NCI-H1436 (cell line): ENCODE data around the gene GIPR.
"Not testable (repeated sequence)": the region's sequence is repeated elsewhere in the genome, so short reads cannot be mapped to it uniquely, and the experiment has no call there.

Experiments
- DNase-seq: peaks from one replicate; lab custom pipeline; 2025; lab: John Stamatoyannopoulos, UW

GIPR gene

GRCh38 chr19:45692187-45693105 is 24.4 kb downstream of the GIPR start, which contains the start of gene QPCTL:
TSS of gene QPCTL (plus strand) at chr19:45692666. CDS start at chr19:45692704, 38 bp downstream.
- peak; percentile 99 for DNase-seq

GRCh38 chr19:45693106-45693788 is 25.2 kb downstream of the GIPR start:
- DNase-seq = peak; percentile 64

- DNase-seq = no peak
These were observed 33.7 kb downstream of the GIPR start for GRCh38 chr19:45701676-45702075.

- no peak for DNase-seq
These were observed 37.1 kb downstream of the GIPR start for GRCh38 chr19:45705115-45705514.

- DNase-seq = no peak
These were observed 37.8 kb downstream of the GIPR start for GRCh38 chr19:45705710-45706415.

GRCh38 chr19:45710356-45711130 is 42.5 kb downstream of the GIPR start:
- DNase-seq = no peak

- no peak for DNase-seq
These were observed 44.1 kb downstream of the GIPR start for GRCh38 chr19:45711851-45712698.

- no peak for DNase-seq
These were observed 44.7 kb downstream of the GIPR start for GRCh38 chr19:45712699-45713067.

GRCh38 chr19:45713141-45713540 is 45.1 kb downstream of the GIPR start:
- DNase-seq = no peak

- DNase-seq = no peak
These were observed 47.1 kb downstream of the GIPR start for GRCh38 chr19:45715139-45715538.

GRCh38 chr19:45716359-45717130 is 48.5 kb downstream of the GIPR start:
- DNase-seq = no peak

GRCh38 chr19:45717131-45717982 is 49.3 kb downstream of the GIPR start:
- peak; percentile 97 for DNase-seq

GRCh38 chr19:45717983-45718650 is 50.1 kb downstream of the GIPR start:
- DNase-seq = no peak

- DNase-seq = not testable (repeated sequence)
These were observed 52.0 kb downstream of the GIPR start for GRCh38 chr19:45720065-45720464.

GRCh38 chr19:45728683-45729082 is 60.7 kb downstream of the GIPR start:
- not testable (repeated sequence) for DNase-seq

GRCh38 chr19:45729800-45730290 is 61.8 kb downstream of the GIPR start:
- no peak for DNase-seq

- peak; percentile 99 for DNase-seq
These were observed 62.6 kb downstream of the GIPR start, which contains the start of gene FBXO46 for GRCh38 chr19:45730368-45731288. TSS of gene FBXO46 (minus strand) at chr19:45730896. CDS start at chr19:45713495, 17,401 bp downstream.
